Panc1 (cell line): ENCODE results near the gene DNAJB4.

Experiments used
- CTCF ChIP-seq: fragments of 450-650 bp; IDR thresholded peaks from 2 replicates; pipeline ENCODE4 v1.5.1; 2017; ENCODE audit warnings: mild to moderate bottlenecking
- POLR2AphosphoS5 ChIP-seq: IDR thresholded peaks from 2 replicates; pipeline ENCODE4 v1.6.1; 2012; ENCODE audit warnings: mild to moderate bottlenecking, low read depth, low read length, moderate library complexity
- SIN3A ChIP-seq: IDR thresholded peaks from 2 replicates; pipeline ENCODE4 v1.6.1; 2012; ENCODE audit warnings: low read depth, mild to moderate bottlenecking, low read length, moderate library complexity, borderline replicate concordance; ENCODE audit not compliant: insufficient read depth

GRCh38 chr1:78038071-78038470 lies 33.3 kb downstream of the DNAJB4 start:
- TF ChIP-seq CTCF (no peak), POLR2AphosphoS5 (no peak), SIN3A (no peak)
